Upper lobe of left lung (tissue), 4 donors: ENCODE measurements around the gene CCDC40.

Experiments used
- CTCF ChIP-seq, 6 experiments: fragments of 450-650 bp in 4 of 6; fragments of 200-600 bp in 2 of 6; sonication (generic) in 2 of 6; IDR thresholded peaks; one replicate each; pipeline ENCODE4 v1.5.1; 2016 to 2019; ENCODE audit warnings: antibody characterized with exemption in 6 of 6
- POLR2A ChIP-seq, 4 donors: fragments of 450-650 bp; IDR thresholded peaks; one replicate each; pipeline ENCODE4 v1.5.1; 2016 to 2017; ENCODE audit warnings: antibody characterized with exemption in 4 of 4, mild to moderate bottlenecking in 2 of 4
- POLR2AphosphoS5 ChIP-seq, 2 donors: sonication (generic); formaldehyde crosslinking; IDR thresholded peaks; one replicate each; pipeline ENCODE4 v1.5.1; 2017; ENCODE audit warnings: antibody characterized with exemption in 2 of 2

DNA sequence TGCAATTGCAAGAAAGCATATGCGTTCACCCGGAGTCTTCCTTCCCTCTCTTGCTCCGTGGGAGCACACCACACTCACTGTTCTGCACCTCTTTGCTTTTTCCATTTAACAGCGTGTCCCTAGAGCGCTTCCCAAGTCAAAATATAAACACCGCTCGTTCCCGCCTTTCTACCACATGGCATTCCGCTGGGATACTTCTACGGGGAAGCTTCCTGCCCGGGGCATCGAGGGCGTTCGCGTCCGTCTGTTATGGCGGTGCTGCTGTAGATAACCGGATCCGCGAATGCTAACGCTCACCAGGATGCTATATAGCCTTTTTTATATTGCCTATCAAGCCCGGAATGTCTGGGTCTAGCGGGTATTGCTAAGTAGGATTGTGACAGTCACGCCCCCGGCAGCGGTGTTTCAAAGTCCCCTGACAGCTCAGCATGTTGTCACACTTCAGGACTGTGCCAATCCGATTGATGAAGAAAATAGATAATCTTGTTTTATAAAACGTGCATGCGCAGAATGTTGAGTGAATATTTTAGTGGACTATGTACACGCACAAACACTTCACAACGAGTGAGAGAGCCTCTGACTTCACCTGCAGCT is 31.0 kb downstream of the CCDC40 start:
- TF ChIP-seq CTCF (IDR thresholded peaks at IDR 0.05) (no peak), POLR2AphosphoS5 (IDR thresholded peaks at IDR 0.05) (no peak), POLR2A (IDR thresholded peaks at IDR 0.05) (no peak)
